Neuronal stem cell (in vitro differentiated cells): ENCODE measurements around the gene NSUN3.

Experiments
- DNase-seq: peaks from one replicate; pipeline ENCODE4 v3.0.0-alpha.2; 2013; ENCODE audit warnings: low spot score
- H2AFZ ChIP-seq: one replicate; pipeline ENCODE4 v1.6.1; 2013; ENCODE audit warnings: mild to moderate bottlenecking, low read length, inconsistent platforms
- H2AK5ac ChIP-seq: 2 replicates; pipeline ENCODE4 v1.6.1; 2013; ENCODE audit warnings: low read depth, mild to moderate bottlenecking, inconsistent platforms, low read length, moderate library complexity, mixed read lengths
- H2BK120ac ChIP-seq: 2 replicates; pipeline ENCODE4 v1.6.1; 2013; ENCODE audit warnings: low read depth, mild to moderate bottlenecking, inconsistent platforms, low read length, moderate library complexity, mixed read lengths
- H2BK12ac ChIP-seq: one replicate; pipeline ENCODE4 v1.6.1; 2013; ENCODE audit warnings: low read length, inconsistent platforms
- H2BK15ac ChIP-seq: 2 replicates; pipeline ENCODE4 v1.6.1; 2013; ENCODE audit warnings: mild to moderate bottlenecking, low read length, inconsistent platforms, mixed read lengths
- H2BK5ac ChIP-seq: one replicate; pipeline ENCODE4 v1.6.1; 2013; ENCODE audit warnings: inconsistent platforms, mild to moderate bottlenecking, low read length, moderate library complexity
- H3K14ac ChIP-seq: one replicate; pipeline ENCODE4 v1.6.1; 2013; ENCODE audit warnings: low read length, inconsistent platforms
- H3K18ac ChIP-seq: 2 replicates; pipeline ENCODE4 v1.6.1; 2013; ENCODE audit warnings: low read length, inconsistent platforms
- H3K23ac ChIP-seq: 2 replicates; pipeline ENCODE4 v1.6.1; 2013; ENCODE audit warnings: low read depth, mild to moderate bottlenecking, mixed read lengths, low read length, inconsistent platforms; ENCODE audit not compliant: poor library complexity
- H3K27ac ChIP-seq: replicated peaks from 3 replicates; pipeline ENCODE4 v1.5.1; 2013; ENCODE audit warnings: low read length, inconsistent platforms
- H3K27me3 ChIP-seq, 3 experiments: 2 replicates each; pipeline ENCODE4 v1.6.1; 2013; ENCODE audit warnings: low read length in 3 of 3, mild to moderate bottlenecking in 2 of 3, inconsistent platforms in 1 of 3, low read depth in 1 of 3, mixed read lengths in 1 of 3, moderate library complexity in 1 of 3; ENCODE audit not compliant: control insufficient read depth in 3 of 3, insufficient read depth in 3 of 3
- H3K36me3 ChIP-seq, 2 donors: replicated peaks in 1 of 2; 2 replicates each; pipeline ENCODE4 v1.6.1; 2013; ENCODE audit warnings: low read length in 2 of 2; ENCODE audit not compliant: control insufficient read depth in 2 of 2, insufficient read depth in 2 of 2
- H3K4ac ChIP-seq: 2 replicates; pipeline ENCODE4 v1.6.1; 2013; ENCODE audit warnings: inconsistent platforms, mild to moderate bottlenecking, low read length, moderate library complexity
- H3K4me1 ChIP-seq, 2 donors: 1 replicate in 1 of 2; 2 replicates in 1 of 2; pipeline ENCODE4 v1.6.1; 2013; ENCODE audit warnings: low read length in 2 of 2, low read depth in 1 of 2; ENCODE audit not compliant: control insufficient read depth in 2 of 2, insufficient read depth in 1 of 2
- H3K4me2 ChIP-seq: one replicate; pipeline ENCODE4 v1.6.1; 2013; ENCODE audit warnings: mild to moderate bottlenecking, low read length, inconsistent platforms; ENCODE audit not compliant: insufficient read depth, poor library complexity, severe bottlenecking
- H3K4me3 ChIP-seq, 2 donors: 2 replicates each; pipeline ENCODE4 v1.5.1; 2013; ENCODE audit warnings: low read length in 2 of 2, mild to moderate bottlenecking in 2 of 2, inconsistent platforms in 1 of 2, moderate library complexity in 1 of 2
- H3K79me1 ChIP-seq: one replicate; pipeline ENCODE4 v1.6.1; 2013; ENCODE audit warnings: low read depth, mild to moderate bottlenecking, inconsistent platforms, low read length, moderate library complexity
- H3K9ac ChIP-seq: one replicate; pipeline ENCODE4 v1.6.1; 2013; ENCODE audit warnings: mild to moderate bottlenecking, low read depth, low read length, inconsistent platforms; ENCODE audit not compliant: poor library complexity
- H3K9me3 ChIP-seq, 2 donors: replicated peaks in 1 of 2; 2 replicates each; pipeline versions ENCODE3 to v1.6.1; 2013; ENCODE audit warnings: low read length in 2 of 2, mild to moderate bottlenecking in 2 of 2, inconsistent platforms in 1 of 2, low read depth in 1 of 2, mixed read lengths in 1 of 2, moderate library complexity in 1 of 2; ENCODE audit not compliant: control insufficient read depth in 2 of 2, insufficient read depth in 1 of 2
- H4K8ac ChIP-seq: one replicate; pipeline ENCODE4 v1.6.1; 2013; ENCODE audit warnings: low read depth, mild to moderate bottlenecking, inconsistent platforms, low read length, moderate library complexity
- H4K91ac ChIP-seq: one replicate; pipeline ENCODE4 v1.6.1; 2013; ENCODE audit warnings: low read length, low read depth, mild to moderate bottlenecking, inconsistent platforms; ENCODE audit not compliant: poor library complexity
- WGBS, 2 donors: extraction: QIAGEN DNeasy Blood & Tissue Kit; methylation state at CpG; one replicate each; pipeline ENCODE4 v1.1.7; 2013; ENCODE audit warnings: missing lambda C conversion rate in 2 of 2, mixed read lengths in 1 of 2; ENCODE audit not compliant: insufficient read length in 2 of 2, insufficient replicate concordance in 1 of 2; ENCODE audit errors: extremely low coverage in 2 of 2; 5-methylcytosine and 5-hydroxymethylcytosine counted together

The NSUN3 gene

GRCh38 chr3:94117729-94118128 is 54.9 kb downstream of the NSUN3 start:
- Histone ChIP-seq H3K9ac (no peak overlapping the region), H2BK5ac (no peak overlapping the region), H2BK120ac (no peak overlapping the region), H2BK15ac (no peak overlapping the region), H3K23ac (no peak overlapping the region), H3K18ac (no peak overlapping the region), H3K14ac (no peak overlapping the region), H4K91ac (no peak overlapping the region), H4K8ac (no peak overlapping the region), H3K79me1 (no peaks in the 10 kb centered on the region), H3K4ac (no peak overlapping the region), H3K4me2 (no peak overlapping the region), H2AK5ac (no peak overlapping the region), H3K27me3 (no peaks in the 10 kb centered on the region), H2BK12ac (no peak overlapping the region), H3K9me3 (no peaks in the 10 kb centered on the region), H2AFZ (no peak overlapping the region), H3K36me3 (no peaks in the 10 kb centered on the region), H3K4me1 (no peaks in the 10 kb centered on the region), H3K27ac (no peak overlapping the region), H3K4me3 (no peak overlapping the region)
- WGBS, 2 donors, result no CpG with 5 or more reads among the region's 2 CpGs
- no peak for DNase-seq

- H2BK120ac ChIP-seq, result no peak overlapping the region
- WGBS, 2 donors, result no CpG with 5 or more reads among the region's 2 CpGs
Measured at GRCh38 chr3:94118390-94118789, 55.5 kb downstream of the NSUN3 start.

GRCh38 chr3:94121161-94121560 is 58.3 kb downstream of the NSUN3 start:
- no peaks in the 10 kb centered on the region for H3K79me1 ChIP-seq
- H3K27ac ChIP-seq, result no peak overlapping the region
- no peak overlapping the region for H2AK5ac ChIP-seq
- H3K36me3 ChIP-seq, result peaks cover 0 to 4% of the 10 kb centered on the region in 2 donors
- H4K8ac ChIP-seq, result no peak overlapping the region
- no peaks in the 10 kb centered on the region for H3K4me1 ChIP-seq
- no peak overlapping the region for H2BK5ac ChIP-seq
- H3K4ac ChIP-seq, result no peak overlapping the region
- no peak overlapping the region for H3K4me2 ChIP-seq
- no peak overlapping the region for H2BK120ac ChIP-seq
- no peak for DNase-seq
- no peak overlapping the region for H3K4me3 ChIP-seq
- H3K18ac ChIP-seq, result no peak overlapping the region
- no peak overlapping the region for H2AFZ ChIP-seq
- no peak overlapping the region for H3K9ac ChIP-seq
- H4K91ac ChIP-seq, result no peak overlapping the region
- H3K14ac ChIP-seq, result no peak overlapping the region
- no peak overlapping the region for H3K23ac ChIP-seq
- H3K27me3 ChIP-seq, result no peaks in the 10 kb centered on the region
- no CpG with 5 or more reads among the region's 2 CpGs for WGBS, 2 donors
- no peak overlapping the region for H2BK15ac ChIP-seq
- no peak overlapping the region for H2BK12ac ChIP-seq
- no peaks in the 10 kb centered on the region for H3K9me3 ChIP-seq

More at GRCh38 chr3:94118390-94118789, 55.5 kb downstream of the NSUN3 start:
- no peak for DNase-seq
- H3K36me3 ChIP-seq, result no peaks in the 10 kb centered on the region
- H3K27ac ChIP-seq, result no peak overlapping the region
- no peaks in the 10 kb centered on the region for H3K27me3 ChIP-seq
- no peak overlapping the region for H3K18ac ChIP-seq
- H3K9ac ChIP-seq, result no peak overlapping the region
- no peak overlapping the region for H2BK12ac ChIP-seq
- H4K8ac ChIP-seq, result no peak overlapping the region
- no peak overlapping the region for H4K91ac ChIP-seq
- H3K79me1 ChIP-seq, result no peaks in the 10 kb centered on the region
- H3K9me3 ChIP-seq, result no peaks in the 10 kb centered on the region
- H3K4me2 ChIP-seq, result no peak overlapping the region
- H2AK5ac ChIP-seq, result no peak overlapping the region
- no peak overlapping the region for H2AFZ ChIP-seq
- no peaks in the 10 kb centered on the region for H3K4me1 ChIP-seq
- no peak overlapping the region for H3K4me3 ChIP-seq
- H2BK15ac ChIP-seq, result no peak overlapping the region
- no peak overlapping the region for H3K23ac ChIP-seq
- H2BK5ac ChIP-seq, result no peak overlapping the region
- no peak overlapping the region for H3K14ac ChIP-seq
- H3K4ac ChIP-seq, result no peak overlapping the region

- Histone ChIP-seq H3K4me2 (no peak overlapping the region), H3K79me1 (no peaks in the 10 kb centered on the region), H3K4me1 (peaks cover 0 to 3% of the 10 kb centered on the region in 2 donors), H3K4ac (no peak overlapping the region), H3K36me3 (peaks cover 0 to 40% of the 10 kb centered on the region in 2 donors), H3K4me3 (no peak overlapping the region), H3K23ac (no peak overlapping the region), H2BK15ac (no peak overlapping the region), H2BK120ac (no peak overlapping the region), H4K8ac (no peak overlapping the region), H2BK12ac (no peak overlapping the region), H3K9me3 (no peaks in the 10 kb centered on the region), H2AFZ (no peak overlapping the region), H3K18ac (no peak overlapping the region), H3K14ac (no peak overlapping the region), H3K9ac (no peak overlapping the region), H3K27ac (no peak overlapping the region), H2BK5ac (no peak overlapping the region), H4K91ac (no peak overlapping the region), H3K27me3 (no peaks in the 10 kb centered on the region), H2AK5ac (no peak overlapping the region)
- no CpG with 5 or more reads among the region's 2 CpGs for WGBS, 2 donors
- DNase-seq, result no peak
Measured at GRCh38 chr3:94127115-94127514, 64.3 kb downstream of the NSUN3 start.
